NCI-H510A treated with DMSO at 0.1 percent for 48 hours (cell line): ENCODE measurements around the gene NCEH1.
"Not testable (repeated sequence)": the region's sequence is repeated elsewhere in the genome, so short reads cannot be mapped to it uniquely, and the experiment has no call there.

Experiments used
- DNase-seq: peaks from one replicate; lab custom pipeline; 2025; lab: John Stamatoyannopoulos, UW

The NCEH1 gene

GRCh38 chr3:172710664-172711453 is at the start of gene NCEH1:
Gene NCEH1, minus strand, starts transcription at chr3:172711067. Its CDS starts 83 bp downstream, at chr3:172710984.
- peak; percentile 93 for DNase-seq

- not testable (repeated sequence) for DNase-seq
These were observed 49.5 kb upstream of the NCEH1 start for GRCh38 chr3:172760416-172760815.

- no peak for DNase-seq
These were observed 42.3 kb upstream of the NCEH1 start for GRCh38 chr3:172753125-172753524.

GRCh38 chr3:172752651-172753050 is 41.8 kb upstream of the NCEH1 start:
- DNase-seq = no peak

GRCh38 chr3:172751175-172751704 is 40.4 kb upstream of the NCEH1 start:
- DNase-seq = peak; percentile 17

- DNase-seq = peak; percentile 97
These were observed 39.7 kb upstream of the NCEH1 start, which contains the start of gene ECT2 for GRCh38 chr3:172750368-172751174. Gene ECT2, plus strand, starts transcription at chr3:172750726. Its CDS starts 3,805 bp downstream, at chr3:172754531.

- DNase-seq = no peak
These were observed 39.2 kb upstream of the NCEH1 start for GRCh38 chr3:172750069-172750367.

GRCh38 chr3:172749230-172749965 is 38.5 kb upstream of the NCEH1 start:
- peak; percentile 21 for DNase-seq

- no peak for DNase-seq
These were observed 35.6 kb upstream of the NCEH1 start for GRCh38 chr3:172746475-172746874.

GRCh38 chr3:172739462-172739861 is 28.6 kb upstream of the NCEH1 start:
- DNase-seq = no peak

GRCh38 chr3:172735014-172735413 is 24.1 kb upstream of the NCEH1 start:
- DNase-seq = no peak

- DNase-seq = no peak
These were observed 15.5 kb upstream of the NCEH1 start for GRCh38 chr3:172726380-172726779.

- not testable (repeated sequence) for DNase-seq
These were observed 11.7 kb upstream of the NCEH1 start for GRCh38 chr3:172722536-172723040.

- no peak for DNase-seq
These were observed 6.7 kb upstream of the NCEH1 start for GRCh38 chr3:172717493-172718088.

- no peak for DNase-seq
These were observed 5.6 kb upstream of the NCEH1 start for GRCh38 chr3:172716476-172716875.

GRCh38 chr3:172713316-172713715 is 2.4 kb upstream of the NCEH1 start:
- DNase-seq = no peak

GRCh38 chr3:172711454-172711795 is 558 bp upstream of the NCEH1 start:
- DNase-seq = no peak

- DNase-seq = peak; percentile 35
These were observed 848 bp downstream of the NCEH1 start for GRCh38 chr3:172709774-172710663.

GRCh38 chr3:172708921-172709773 is 1.7 kb downstream of the NCEH1 start:
- DNase-seq = no peak

- DNase-seq = no peak
These were observed 2.9 kb downstream of the NCEH1 start for GRCh38 chr3:172707967-172708366.
